Stimulated activated CD4-positive, alpha-beta T cell treated with anti-CD3 and anti-CD28 coated beads, Interleukin-2, amount 100 ng/mL, for 48 hours (primary cell): ENCODE measurements around the gene APOC4.
A peak's percentile ranks its signal among the peaks of the same experiment; 100 is the strongest.
"Not testable (repeated sequence)": the region's sequence is repeated elsewhere in the genome, so short reads cannot be mapped to it uniquely, and the experiment has no call there.

ENCODE experiments used
- DNase-seq, 2 donors: peaks; one replicate each; pipeline ENCODE4 v3.0.0-alpha.2; 2020

APOC4 gene

GRCh38 chr19:44924243-44924725 lies 17.8 kb upstream of the APOC4 start:
- no peak for DNase-seq

DNA sequence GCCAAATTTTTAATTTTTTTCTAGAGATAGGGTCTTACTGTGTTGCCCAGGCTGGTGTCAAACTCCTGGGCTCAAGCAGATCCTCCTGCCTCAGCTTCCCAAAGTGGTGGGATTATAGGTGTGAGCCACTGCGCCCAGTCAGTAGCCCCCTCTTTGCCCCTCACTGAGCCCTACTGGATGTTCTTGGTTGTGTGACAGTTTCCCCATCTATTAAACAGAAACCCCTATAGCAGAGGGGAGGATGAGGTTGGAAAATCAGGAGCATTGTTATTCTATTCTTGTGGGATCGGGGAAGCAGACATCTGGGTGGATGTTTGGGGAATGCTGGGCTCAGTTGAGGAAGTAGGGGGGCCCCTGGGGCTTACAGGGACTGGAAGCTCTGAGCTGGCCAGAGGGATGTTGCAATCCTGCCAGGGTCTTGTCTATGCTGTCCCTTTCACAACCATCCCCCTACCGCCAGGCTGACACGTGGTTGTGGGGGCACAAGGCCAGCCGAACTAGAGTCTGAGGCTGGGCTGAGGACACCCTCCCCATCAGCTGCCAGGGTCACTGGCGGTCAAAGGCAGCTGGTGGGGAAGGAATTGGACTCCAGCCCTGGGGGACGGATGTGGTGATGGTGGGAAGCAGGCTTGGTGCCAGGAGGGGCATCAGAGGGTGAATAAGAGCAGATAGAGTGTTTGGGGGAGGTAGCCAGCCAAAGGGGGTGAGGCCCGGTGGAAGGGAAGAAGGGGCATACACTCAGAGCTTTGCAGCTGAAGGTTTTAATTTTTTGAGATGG lies 16.7 kb upstream of the APOC4 start:
- no peak for DNase-seq

DNA sequence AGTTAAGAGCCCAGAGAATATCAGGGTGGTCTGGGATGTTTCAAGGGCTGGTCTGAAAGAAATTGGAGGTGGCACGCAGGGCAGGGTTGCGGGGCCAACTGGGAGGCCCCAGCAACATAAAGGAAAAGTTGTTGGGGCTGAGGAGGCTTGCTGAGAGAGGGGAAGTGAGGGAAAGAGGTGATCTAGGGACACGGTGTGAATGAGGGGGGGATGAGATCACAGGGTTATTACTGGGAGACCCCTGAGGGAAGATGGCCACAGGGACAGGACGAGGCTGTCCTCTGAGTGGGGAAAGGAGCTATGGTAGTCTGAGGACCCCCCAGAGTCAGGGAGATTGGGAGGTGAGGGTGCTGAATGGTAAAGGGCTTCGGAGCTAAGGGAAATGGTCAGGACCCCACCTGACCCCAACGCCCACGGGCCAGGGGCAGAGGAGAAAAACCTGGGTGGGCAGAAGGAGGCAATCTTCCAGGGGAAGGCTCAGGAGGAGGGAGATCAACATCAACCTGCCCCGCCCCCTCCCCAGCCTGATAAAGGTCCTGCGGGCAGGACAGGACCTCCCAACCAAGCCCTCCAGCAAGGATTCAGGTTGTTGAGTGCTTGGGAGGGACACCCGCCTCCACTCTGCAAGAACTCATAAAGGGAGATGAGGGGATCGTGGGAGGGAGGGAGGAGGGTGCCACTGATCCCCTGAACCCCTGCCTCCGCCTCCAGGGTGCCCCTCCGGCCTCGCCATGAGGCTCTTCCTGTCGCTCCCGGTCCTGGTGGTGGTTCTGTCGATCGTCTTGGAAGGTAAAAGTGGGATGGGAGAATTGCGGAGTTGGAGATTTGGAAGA lies 15.6 kb upstream of the APOC4 start:
- DNase-seq: not testable (repeated sequence)

DNA sequence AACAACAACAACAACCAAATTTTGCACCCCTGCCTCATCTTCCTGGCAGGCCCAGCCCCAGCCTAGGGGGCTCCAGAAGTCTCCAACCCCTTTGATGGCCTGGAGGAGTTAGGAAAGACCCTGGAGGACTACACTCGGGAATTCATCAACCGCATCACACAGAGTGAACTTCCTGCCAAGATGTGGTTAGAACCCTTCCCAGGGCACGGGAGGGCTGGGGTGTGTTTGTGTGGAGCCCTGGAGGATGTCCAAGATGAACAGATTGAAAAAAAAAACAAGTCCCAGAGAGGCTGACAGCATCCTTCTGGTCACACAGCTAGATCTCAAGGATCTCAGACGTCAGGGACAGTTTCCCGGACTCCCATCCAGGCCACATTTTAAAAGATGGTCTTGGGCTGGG lies 14.3 kb upstream of the APOC4 start:
- DNase-seq: no peak

- no peak for DNase-seq
These were observed 11.9 kb upstream of the APOC4 start for GRCh38 chr19:44930088-44930487.

DNA sequence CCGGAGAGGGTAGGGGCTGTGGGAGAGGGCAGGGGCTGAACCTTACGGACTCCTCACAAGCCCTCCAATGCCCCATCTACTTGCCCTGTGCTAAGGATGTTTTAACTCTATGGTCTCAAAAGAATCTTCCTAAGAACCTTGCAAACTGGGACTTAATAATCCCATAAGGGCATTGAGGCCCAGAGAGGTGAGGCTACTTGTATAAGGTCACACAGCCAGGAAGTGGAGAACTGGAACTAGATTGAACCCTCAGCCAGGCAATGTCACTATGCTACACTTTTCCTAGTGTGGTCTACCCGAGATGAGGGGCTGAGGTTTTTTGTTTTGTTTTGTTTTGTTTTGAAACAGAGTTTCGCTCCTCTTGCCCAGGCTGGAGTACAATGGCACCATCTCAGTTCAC lies 10.5 kb upstream of the APOC4 start:
- DNase-seq: no peak

DNA sequence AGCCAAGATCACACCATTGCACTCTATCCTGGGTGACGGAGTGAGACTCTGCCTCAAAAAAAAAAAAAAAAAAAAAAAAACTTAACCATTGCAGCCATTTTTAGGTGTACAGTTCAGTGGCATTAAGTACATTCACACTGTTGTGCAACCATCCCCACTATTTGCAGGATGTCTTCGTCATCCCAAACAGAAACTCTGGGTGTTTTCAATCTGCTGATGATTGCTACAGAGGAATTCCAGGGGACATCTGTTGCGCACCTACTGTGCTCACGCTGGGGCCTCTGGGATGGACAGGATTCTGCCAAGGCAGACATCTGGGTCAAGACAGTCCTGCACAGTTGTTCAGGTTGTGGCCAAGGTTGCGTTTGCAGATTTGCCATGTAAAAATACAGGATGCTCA lies 2.4 kb upstream of the APOC4 start:
- no peak for DNase-seq

GRCh38 chr19:44943801-44944249 lies 1.8 kb downstream of the APOC4 start:
- DNase-seq: no peak

- DNase-seq: no peak
These were observed 5.1 kb downstream of the APOC4 start for GRCh38 chr19:44947041-44947581.

DNA sequence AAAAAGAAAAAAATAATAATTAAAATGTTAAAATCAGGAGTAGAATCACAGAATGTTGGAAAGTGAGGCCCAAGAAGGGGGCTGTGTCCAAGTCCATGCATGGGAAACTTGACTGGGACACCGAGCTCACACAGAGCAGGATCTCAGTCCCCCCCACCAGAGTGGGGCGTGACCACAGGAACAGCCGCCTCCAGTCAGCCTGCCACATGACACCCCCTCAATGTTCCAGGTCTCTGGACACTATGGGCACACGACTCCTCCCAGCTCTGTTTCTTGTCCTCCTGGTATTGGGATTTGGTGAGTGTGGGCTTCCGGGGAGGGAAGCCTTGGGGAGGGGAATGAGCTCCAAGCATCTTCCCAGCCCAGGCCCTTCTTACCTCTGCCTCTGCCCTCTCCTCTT lies 6.2 kb downstream of the APOC4 start:
- no peak for DNase-seq

DNA sequence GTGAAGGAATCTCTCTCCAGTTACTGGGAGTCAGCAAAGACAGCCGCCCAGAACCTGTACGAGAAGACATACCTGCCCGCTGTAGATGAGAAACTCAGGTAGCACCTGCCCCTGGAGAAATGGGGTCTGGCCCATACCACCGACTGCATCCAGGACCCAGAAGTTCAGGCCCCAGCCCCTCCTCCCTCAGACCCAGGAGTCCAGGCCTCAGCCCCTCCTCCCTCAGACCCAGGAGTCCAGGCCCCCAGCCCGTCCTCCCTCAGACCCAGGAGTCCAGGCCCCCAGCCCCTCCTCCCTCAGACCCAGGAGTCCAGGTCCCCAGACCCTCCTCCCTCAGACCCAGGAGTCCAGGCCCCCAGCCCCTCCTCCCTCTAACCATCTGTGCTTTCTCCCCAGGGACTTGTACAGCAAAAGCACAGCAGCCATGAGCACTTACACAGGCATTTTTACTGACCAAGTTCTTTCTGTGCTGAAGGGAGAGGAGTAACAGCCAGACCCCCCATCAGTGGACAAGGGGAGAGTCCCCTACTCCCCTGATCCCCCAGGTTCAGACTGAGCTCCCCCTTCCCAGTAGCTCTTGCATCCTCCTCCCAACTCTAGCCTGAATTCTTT lies 6.8 kb downstream of the APOC4 start:
- DNase-seq: no peak

GRCh38 chr19:44949550-44949949 lies 7.5 kb downstream of the APOC4 start:
- no peak for DNase-seq

DNA sequence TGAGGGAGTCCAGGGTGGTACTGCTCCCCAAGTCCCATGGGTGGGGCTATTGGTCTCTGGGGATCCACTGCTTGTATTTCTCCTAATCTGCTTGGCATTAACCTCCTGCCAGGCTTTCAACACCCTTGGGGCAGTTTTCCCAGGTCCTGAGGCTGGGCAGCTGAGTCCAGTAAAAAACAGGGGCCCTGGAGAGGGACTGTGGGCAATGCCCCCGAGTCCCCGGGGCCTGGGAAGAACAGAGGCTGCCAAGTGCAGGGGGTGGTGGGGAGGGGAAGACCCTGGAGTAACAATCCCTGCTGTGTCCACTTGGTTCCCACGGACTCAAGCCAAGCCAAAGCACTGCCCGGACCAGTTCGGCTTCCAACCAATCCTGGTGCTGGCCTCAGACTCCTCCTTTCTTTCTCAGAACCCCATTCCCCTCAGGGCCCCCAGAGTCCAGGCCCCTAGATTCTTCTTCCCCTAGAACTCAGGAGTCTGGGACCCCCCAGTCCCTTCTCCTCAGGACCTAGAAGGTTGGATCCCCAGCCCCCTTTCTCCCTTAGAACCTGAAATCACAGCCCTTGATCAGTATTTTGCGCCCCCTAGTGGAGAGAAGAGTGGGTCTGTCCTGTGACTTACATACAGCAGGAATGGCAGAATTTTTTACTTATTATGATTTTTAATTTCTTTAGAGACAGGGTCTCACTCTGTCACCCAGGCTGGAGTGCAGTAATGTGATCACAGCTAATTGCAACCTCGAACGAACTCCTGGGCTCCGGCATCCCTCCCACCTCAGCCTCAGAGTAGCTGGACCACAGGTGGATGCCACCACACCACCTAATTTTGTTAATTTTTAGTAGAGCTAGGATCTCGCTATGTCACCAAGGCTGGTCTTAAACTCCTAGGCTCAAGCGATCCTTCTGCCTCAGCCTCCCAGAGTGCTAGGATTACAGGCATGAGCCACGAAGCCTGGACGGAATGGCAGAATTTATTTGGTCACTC lies 9.4 kb downstream of the APOC4 start:
- peak; percentile 56 for DNase-seq

DNA sequence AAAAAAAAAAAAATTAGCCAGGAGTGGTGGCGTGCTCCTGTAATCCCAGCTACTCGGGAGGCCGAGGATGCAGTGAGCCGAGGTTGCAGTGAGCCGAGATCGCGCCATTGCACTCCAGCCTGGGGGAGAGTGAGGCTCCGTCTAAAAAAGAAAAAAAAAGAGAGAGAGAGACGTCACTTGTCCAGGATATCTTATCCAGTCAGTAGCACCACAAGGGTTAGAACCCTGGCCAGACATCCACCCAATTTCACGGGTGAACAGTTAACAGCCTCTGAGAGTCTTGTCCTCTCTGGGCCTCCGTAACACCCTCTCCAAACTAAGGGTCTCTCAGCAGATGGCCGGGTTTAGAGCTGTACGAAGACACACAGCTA lies 12.2 kb downstream of the APOC4 start:
- DNase-seq: no peak

GRCh38 chr19:44954649-44955504 lies 12.8 kb downstream of the APOC4 start, which contains the start of gene CLPTM1:
CLPTM1 (plus strand) TSS chr19:44955380; CDS start chr19:44955396, 16 bp downstream.
- DNase-seq: peak; percentile 96 to 97

DNA sequence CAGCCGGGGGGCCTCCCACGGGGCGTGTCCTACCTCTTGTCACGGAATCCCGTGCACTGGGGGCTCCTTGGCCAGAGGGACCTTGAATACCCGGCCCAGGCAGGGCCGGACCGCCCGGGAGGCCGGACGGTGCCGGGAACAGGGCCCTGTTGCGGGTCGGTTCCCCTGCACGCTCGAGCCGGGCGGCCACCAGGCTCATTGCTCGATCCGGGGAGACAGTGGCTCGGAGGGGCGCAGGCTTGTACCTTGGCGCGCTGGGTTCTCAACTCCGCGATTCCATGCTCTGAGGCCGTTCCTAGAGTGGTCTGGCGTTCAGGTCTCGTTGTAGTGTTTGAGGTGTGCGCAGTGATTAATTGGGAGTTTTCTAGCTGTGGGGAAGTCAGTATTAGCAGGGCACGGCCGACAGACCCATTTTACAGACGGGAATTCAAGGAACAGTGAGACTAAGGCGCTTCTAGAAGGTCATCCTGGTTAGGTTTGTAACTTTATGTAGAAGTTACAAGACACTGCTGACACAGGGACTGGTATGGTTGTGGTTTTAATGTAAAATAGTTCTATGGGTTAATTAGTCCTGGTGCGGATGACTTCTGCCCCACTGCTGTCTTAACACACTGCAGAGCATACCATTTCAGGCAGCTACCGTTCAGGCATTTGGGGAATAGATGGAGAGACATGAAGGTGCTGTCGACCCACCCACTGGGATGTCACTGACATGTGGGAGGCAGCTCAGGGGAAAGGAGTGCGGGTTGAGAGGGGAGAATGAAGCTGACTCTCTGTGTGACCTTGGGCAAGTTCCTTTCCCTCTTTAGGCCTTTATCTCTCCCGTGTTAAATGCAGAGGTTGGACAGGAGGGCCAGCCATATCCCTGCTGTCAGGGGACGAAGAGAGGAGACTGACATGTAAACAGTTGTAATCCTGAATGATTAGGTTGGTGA lies 13.7 kb downstream of the APOC4 start:
- DNase-seq: peak; percentile 5 to 6

DNA sequence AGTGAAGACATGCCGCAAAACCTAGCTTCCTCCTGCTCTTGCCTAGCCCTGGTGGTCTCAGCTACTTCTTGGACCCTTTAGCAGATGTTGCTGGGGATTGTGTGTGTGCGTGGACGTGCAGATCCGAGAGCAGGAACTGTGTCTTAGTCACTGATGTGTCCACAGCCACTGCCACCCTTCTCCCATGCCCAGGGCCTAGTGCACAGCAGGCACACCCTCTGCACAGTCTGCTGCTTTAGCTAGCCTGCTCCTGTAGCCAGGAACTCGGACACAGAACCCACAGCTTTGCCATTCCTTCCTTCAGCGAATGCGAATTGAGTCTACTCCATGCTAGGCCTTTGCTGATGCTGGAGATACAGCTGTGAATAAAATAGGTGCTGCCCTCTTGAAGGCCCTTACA lies 15.5 kb downstream of the APOC4 start:
- no peak for DNase-seq

- DNase-seq: no peak
These were observed 16.1 kb downstream of the APOC4 start for GRCh38 chr19:44958090-44958489.

GRCh38 chr19:44959691-44960090 lies 17.7 kb downstream of the APOC4 start:
- no peak for DNase-seq
